K562 (cell line): Measurements from ENCODE around the gene ASIC3. TPM values are rescaled to one million over a fixed set of nuclear protein-coding genes. Genes with fewer than 3 reads are reported as not detected.
A peak's percentile ranks its signal among the peaks of the same experiment; 100 is the strongest.

Experiments
- CREM ChIP-seq: IDR thresholded peaks from 2 replicates; pipeline ENCODE4 v1.6.1; 2014; ENCODE audit warnings: antibody characterized with exemption, low read depth
- CTBP1 ChIP-seq: fragments of 450-650 bp; IDR thresholded peaks from 2 replicates; pipeline ENCODE4 v1.6.1; 2016; ENCODE audit warnings: borderline replicate concordance
- HOXB6 ChIP-seq: fragments of 250-450 bp; sonication (Bioruptor Pico); IDR thresholded peaks from 2 replicates; pipeline ENCODE4 v1.5.1; 2022; ENCODE audit warnings: mild to moderate bottlenecking, borderline replicate concordance
- IFI16 ChIP-seq: fragments of 250-450 bp; sonication (Bioruptor Pico); IDR thresholded peaks from 2 replicates; pipeline ENCODE4 v2.1.2; 2022; ENCODE audit warnings: mild to moderate bottlenecking, inconsistent platforms
- KDM2B ChIP-seq: fragments of 250-450 bp; sonication (Bioruptor Pico); IDR thresholded peaks from 2 replicates; pipeline ENCODE4 v1.8.0; 2021; ENCODE audit warnings: mild to moderate bottlenecking, moderate library complexity
- KDM5B ChIP-seq: fragments of 200-600 bp; sonication (generic); IDR thresholded peaks from 2 replicates; pipeline ENCODE4 v1.6.1; 2012; ENCODE audit warnings: low read depth, mild to moderate bottlenecking, moderate library complexity, low read length, control low read depth, inconsistent platforms; ENCODE audit not compliant: insufficient replicate concordance
- MAZ ChIP-seq, 2 experiments: fragments of 450-650 bp in 1 of 2; sonication (generic) in 1 of 2; formaldehyde crosslinking; IDR thresholded peaks in 1 of 2; conservative IDR thresholded peaks in 1 of 2; 2 replicates each; pipeline versions ENCODE4 v1.4.0 to v1.5.0; 2020; ENCODE audit warnings: mild to moderate bottlenecking in 1 of 2, missing genetic modification reagents in 1 of 2
- MECOM ChIP-seq: fragments of 250-450 bp; sonication (Bioruptor Pico); IDR thresholded peaks from 2 replicates; pipeline ENCODE4 v1.8.0; 2022; ENCODE audit warnings: inconsistent platforms
- MYC ChIP-seq, 2 experiments: fragments of 250-450 bp in 1 of 2; sonication (Bioruptor Pico) in 1 of 2; IDR thresholded peaks; 2 replicates each; pipeline versions ENCODE4 v1.5.1 to v1.6.1; 2012 to 2021; ENCODE audit warnings: low read depth in 2 of 2, borderline replicate concordance in 1 of 2, improper control_type of control experiment in 1 of 2, low read length in 1 of 2, mild to moderate bottlenecking in 1 of 2, moderate library complexity in 1 of 2
- SMAD2 ChIP-seq: fragments of 150-350 bp; IDR thresholded peaks from 2 replicates; pipeline ENCODE4 v1.6.1; 2014; ENCODE audit warnings: low read depth, mild to moderate bottlenecking, low read length
- SNIP1 ChIP-seq: fragments of 450-650 bp; IDR thresholded peaks from 2 replicates; pipeline ENCODE4 v1.7.1; 2017; ENCODE audit warnings: low read depth, mild to moderate bottlenecking
- STAT5B ChIP-seq: fragments of 250-450 bp; sonication (Bioruptor Pico); IDR thresholded peaks from 2 replicates; pipeline ENCODE4 v1.8.0; 2021; ENCODE audit warnings: mild to moderate bottlenecking, inconsistent platforms
- TAF1 ChIP-seq: IDR thresholded peaks from 2 replicates; pipeline ENCODE4 v1.6.1; 2011; ENCODE audit warnings: mild to moderate bottlenecking, low read length, moderate library complexity; ENCODE audit not compliant: insufficient read depth, control insufficient read depth, severe bottlenecking; ENCODE audit errors: extremely low read depth
- U2AF1 ChIP-seq: fragments of 200-400 bp; formaldehyde crosslinking; optimal IDR thresholded peaks from 2 replicates; pipeline ENCODE3; 2017; ENCODE audit warnings: mild to moderate bottlenecking, low read depth, low read length, moderate library complexity
- ZFPM2 ChIP-seq: fragments of 250-450 bp; sonication (Bioruptor Pico); IDR thresholded peaks from 2 replicates; pipeline ENCODE4 v1.5.1; 2022; ENCODE audit warnings: mild to moderate bottlenecking
- ZNF3 ChIP-seq: fragments of 250-450 bp; sonication (Bioruptor Pico); IDR thresholded peaks from 2 replicates; pipeline ENCODE4 v1.5.0; 2021; ENCODE audit warnings: mild to moderate bottlenecking, moderate library complexity
- polyA plus RNA-seq, 8 experiments: library from polyadenylated mRNA; depleted of rRNA in 4 of 8; stranded (reverse) in 5 of 8; unstranded in 3 of 8; fragments of >200 nt; fragmentation: Nextera tagmentation in 2 of 8; fragmentation: Illumina TruSeq in 1 of 8; extraction: Ambion mirVana in 2 of 8; extraction: Trizol in 1 of 8; gene quantifications; 2 replicates each; pipeline versions ENCODE4 v1.2.1 to v1.2.3, GENCODE V29; 2011 to 2014; ENCODE audit warnings: inconsistent platforms in 1 of 8, missing spikeins in 1 of 8
- total RNA-seq, 7 experiments: library from RNA; depleted of rRNA in 6 of 7; stranded (reverse); fragments of >200 nt in 6 of 7; fragmentation: Illumina TruSeq in 2 of 7; extraction: Trizol in 2 of 7; gene quantifications; 2 replicates each; pipeline versions ENCODE4 v1.2.1 to v1.2.3, GENCODE V29; 2011 to 2021; ENCODE audit warnings: low replicate concordance in 1 of 7
- TF ChIP-seq, protein P1 (sequence below): sonication (generic); formaldehyde crosslinking; IDR thresholded peaks from 2 replicates; pipeline ENCODE4 v1.8.0; 2022; ENCODE audit warnings: missing genetic modification reagents, mild to moderate bottlenecking, borderline replicate concordance
- TF ChIP-seq, protein P2 (sequence below), 2 experiments: IDR thresholded peaks; 2 replicates each; pipeline ENCODE4 v1.6.1; 2012; ENCODE audit warnings: improper control_type of control experiment in 2 of 2, low read depth in 2 of 2, low read length in 2 of 2, borderline replicate concordance in 1 of 2
- TF ChIP-seq, protein P3 (sequence below), 2 experiments: fragments of 450-650 bp in 1 of 2; sonication (generic) in 1 of 2; formaldehyde crosslinking; conservative IDR thresholded peaks; 2 replicates each; pipeline versions ENCODE4 v1.4.0 to v1.8.1; 2020 to 2022; ENCODE audit warnings: mild to moderate bottlenecking in 1 of 2, missing genetic modification reagents in 1 of 2
- TF ChIP-seq, protein P4 (sequence below): sonication (generic); formaldehyde crosslinking; IDR thresholded peaks from 2 replicates; pipeline ENCODE4 v1.8.1; 2022; ENCODE audit warnings: missing genetic modification reagents

The ASIC3 gene
- total and polyA plus RNA-seq, 9 of the 15 experiments (the other 6 are each of a cell fraction or from before 2014, with no cell fraction given) = 0.11 to 5.0 (median 0.87) TPM

DNA sequence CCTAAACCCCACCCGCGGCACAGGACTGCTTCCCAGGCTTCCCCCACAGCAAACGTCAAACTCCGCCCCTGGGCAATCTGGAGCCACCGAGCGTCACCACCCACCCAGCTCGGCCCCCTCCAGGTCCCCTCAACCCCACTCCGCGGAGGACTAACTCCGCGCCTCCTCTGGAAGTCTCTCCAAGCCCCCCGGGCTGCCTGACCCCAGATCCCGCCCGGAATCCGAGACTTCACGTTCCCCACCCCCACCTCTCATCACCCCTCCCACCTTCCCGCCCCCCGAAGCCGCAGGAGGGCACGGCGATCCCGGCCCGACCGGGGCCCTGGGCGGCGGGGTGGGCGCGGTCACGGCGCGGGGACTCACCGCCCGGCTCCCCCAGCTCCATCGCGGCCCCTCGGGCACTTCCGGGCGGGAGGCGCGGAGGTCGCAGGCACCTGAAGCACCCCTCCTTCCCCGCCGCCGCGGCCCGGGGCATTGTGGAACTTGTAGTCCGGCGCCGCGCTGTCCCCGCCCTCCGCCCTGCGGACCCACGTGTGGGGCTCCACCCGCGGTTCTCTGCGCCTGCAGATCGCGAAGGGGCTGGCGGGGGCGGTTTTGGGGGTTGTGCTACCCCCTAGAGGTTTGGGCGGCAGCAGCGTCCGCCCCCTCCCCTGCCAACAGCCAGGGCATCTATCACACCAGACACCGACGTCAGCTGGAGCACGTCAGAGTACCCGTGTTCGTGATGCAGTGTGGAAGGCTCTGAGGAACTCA is 34.9 kb downstream of the ASIC3 start, which contains the start of gene TMUB1 (continued):
- TF ChIP-seq TAF1 (peak; percentile 41), MECOM (CRISPR knock-in tag) (no peak), U2AF1 (peak; percentile 15), SMAD2 (no peak), MYC (IDR thresholded peaks at IDR 0.05; ENCODE audit: low read depth, low read length) (peak; percentile 77; the same call in 1 of the 2 replicates), MYC (CRISPR knock-in tag; IDR thresholded peaks at IDR 0.05; ENCODE audit: borderline replicate concordance, low read depth) (peak; percentile 75; the same call in 1 of the 2 replicates), KDM2B (CRISPR knock-in tag) (peak; percentile 90; the same call in 1 of the 2 replicates), MAZ (CRISPR knock-in tag; conservative IDR thresholded peaks at IDR 0.05 in 1 of 2, IDR thresholded peaks at IDR 0.05 in 1 of 2) (peak; percentile 77 to 96), KDM5B (no peak), ZNF3 (CRISPR knock-in tag) (no peak), IFI16 (no peak), SNIP1 (no peak), CREM (peak; percentile 74), ZFPM2 (CRISPR knock-in tag) (no peak), CTBP1 (peak; percentile 80; the same call in 1 of the 2 replicates), STAT5B (CRISPR knock-in tag) (no peak), HOXB6 (no peak)
- TF ChIP-seq, protein P1, sequence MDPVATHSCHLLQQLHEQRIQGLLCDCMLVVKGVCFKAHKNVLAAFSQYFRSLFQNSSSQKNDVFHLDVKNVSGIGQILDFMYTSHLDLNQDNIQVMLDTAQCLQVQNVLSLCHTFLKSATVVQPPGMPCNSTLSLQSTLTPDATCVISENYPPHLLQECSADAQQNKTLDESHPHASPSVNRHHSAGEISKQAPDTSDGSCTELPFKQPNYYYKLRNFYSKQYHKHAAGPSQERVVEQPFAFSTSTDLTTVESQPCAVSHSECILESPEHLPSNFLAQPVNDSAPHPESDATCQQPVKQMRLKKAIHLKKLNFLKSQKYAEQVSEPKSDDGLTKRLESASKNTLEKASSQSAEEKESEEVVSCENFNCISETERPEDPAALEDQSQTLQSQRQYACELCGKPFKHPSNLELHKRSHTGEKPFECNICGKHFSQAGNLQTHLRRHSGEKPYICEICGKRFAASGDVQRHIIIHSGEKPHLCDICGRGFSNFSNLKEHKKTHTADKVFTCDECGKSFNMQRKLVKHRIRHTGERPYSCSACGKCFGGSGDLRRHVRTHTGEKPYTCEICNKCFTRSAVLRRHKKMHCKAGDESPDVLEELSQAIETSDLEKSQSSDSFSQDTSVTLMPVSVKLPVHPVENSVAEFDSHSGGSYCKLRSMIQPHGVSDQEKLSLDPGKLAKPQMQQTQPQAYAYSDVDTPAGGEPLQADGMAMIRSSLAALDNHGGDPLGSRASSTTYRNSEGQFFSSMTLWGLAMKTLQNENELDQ (CRISPR knock-in tag) = no peak
- TF ChIP-seq, protein P2, sequence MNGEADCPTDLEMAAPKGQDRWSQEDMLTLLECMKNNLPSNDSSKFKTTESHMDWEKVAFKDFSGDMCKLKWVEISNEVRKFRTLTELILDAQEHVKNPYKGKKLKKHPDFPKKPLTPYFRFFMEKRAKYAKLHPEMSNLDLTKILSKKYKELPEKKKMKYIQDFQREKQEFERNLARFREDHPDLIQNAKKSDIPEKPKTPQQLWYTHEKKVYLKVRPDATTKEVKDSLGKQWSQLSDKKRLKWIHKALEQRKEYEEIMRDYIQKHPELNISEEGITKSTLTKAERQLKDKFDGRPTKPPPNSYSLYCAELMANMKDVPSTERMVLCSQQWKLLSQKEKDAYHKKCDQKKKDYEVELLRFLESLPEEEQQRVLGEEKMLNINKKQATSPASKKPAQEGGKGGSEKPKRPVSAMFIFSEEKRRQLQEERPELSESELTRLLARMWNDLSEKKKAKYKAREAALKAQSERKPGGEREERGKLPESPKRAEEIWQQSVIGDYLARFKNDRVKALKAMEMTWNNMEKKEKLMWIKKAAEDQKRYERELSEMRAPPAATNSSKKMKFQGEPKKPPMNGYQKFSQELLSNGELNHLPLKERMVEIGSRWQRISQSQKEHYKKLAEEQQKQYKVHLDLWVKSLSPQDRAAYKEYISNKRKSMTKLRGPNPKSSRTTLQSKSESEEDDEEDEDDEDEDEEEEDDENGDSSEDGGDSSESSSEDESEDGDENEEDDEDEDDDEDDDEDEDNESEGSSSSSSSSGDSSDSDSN (IDR thresholded peaks at IDR 0.05; ENCODE audit: borderline replicate concordance in 1 of 2, low read depth in 2 of 2, low read length in 2 of 2) = no peak
- TF ChIP-seq, protein P3, sequence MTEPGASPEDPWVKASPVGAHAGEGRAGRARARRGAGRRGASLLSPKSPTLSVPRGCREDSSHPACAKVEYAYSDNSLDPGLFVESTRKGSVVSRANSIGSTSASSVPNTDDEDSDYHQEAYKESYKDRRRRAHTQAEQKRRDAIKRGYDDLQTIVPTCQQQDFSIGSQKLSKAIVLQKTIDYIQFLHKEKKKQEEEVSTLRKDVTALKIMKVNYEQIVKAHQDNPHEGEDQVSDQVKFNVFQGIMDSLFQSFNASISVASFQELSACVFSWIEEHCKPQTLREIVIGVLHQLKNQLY (CRISPR knock-in tag; conservative IDR thresholded peaks at IDR 0.05) = 0 out of 4 replicates have a peak, but pooled peaks of 1 of the 2 experiments have one; percentile 64
- TF ChIP-seq, protein P4, sequence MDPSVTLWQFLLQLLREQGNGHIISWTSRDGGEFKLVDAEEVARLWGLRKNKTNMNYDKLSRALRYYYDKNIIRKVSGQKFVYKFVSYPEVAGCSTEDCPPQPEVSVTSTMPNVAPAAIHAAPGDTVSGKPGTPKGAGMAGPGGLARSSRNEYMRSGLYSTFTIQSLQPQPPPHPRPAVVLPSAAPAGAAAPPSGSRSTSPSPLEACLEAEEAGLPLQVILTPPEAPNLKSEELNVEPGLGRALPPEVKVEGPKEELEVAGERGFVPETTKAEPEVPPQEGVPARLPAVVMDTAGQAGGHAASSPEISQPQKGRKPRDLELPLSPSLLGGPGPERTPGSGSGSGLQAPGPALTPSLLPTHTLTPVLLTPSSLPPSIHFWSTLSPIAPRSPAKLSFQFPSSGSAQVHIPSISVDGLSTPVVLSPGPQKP (CRISPR knock-in tag) = no peak
